SK-N-SH (cell line): ENCODE measurements around the gene DYRK3. TPM values are rescaled to one million over a fixed set of nuclear protein-coding genes. Genes with fewer than 3 reads are reported as not detected.

ENCODE experiments used
- CTCF ChIA-PET: fragments of 300-600, 350-600 bp; formaldehyde crosslinking; extraction: SDS; loops from one replicate; lab custom pipeline; 2021; lab: Yijun Ruan, JAX
- POLR2A ChIA-PET: fragments of 350-600 bp; sonication (Branson Sonifier 250); formaldehyde crosslinking; extraction: SDS; loops from one replicate; lab custom pipeline; 2020; ENCODE audit warnings: antibody characterized with exemption, inconsistent platforms; lab: Yijun Ruan, JAX
- DNase-seq: peaks from one replicate; pipeline ENCODE4 v3.0.0; 2012
- H2AFZ ChIP-seq: fragments of 200-600 bp; sonication (generic); 2 replicates; pipeline ENCODE4 v1.8.1; 2016; ENCODE audit warnings: antibody characterized with exemption, mild to moderate bottlenecking, low read depth
- H3F3A ChIP-seq: fragments of 200-600 bp; sonication (generic); replicated peaks from 2 replicates; pipeline ENCODE3; 2016; ENCODE audit warnings: antibody characterized with exemption, mild to moderate bottlenecking; ENCODE audit not compliant: insufficient read depth
- H3K27ac ChIP-seq, 2 experiments: fragments of 200-500 bp in 1 of 2; fragments of 200-600 bp in 1 of 2; sonication (Bioruptor generic) in 1 of 2; sonication (generic), shearing (Covaris generic) in 1 of 2; 2 replicates each; pipeline versions ENCODE4 v1.5.1 to v1.6.1; 2014 to 2016; ENCODE audit warnings: low read depth in 2 of 2, inconsistent platforms in 1 of 2, low read length in 1 of 2, mild to moderate bottlenecking in 1 of 2, mixed read lengths in 1 of 2
- H3K27me3 ChIP-seq: fragments of 200-600 bp; sonication (generic), shearing (Covaris generic); 2 replicates; pipeline ENCODE4 v1.6.1; 2016; ENCODE audit warnings: mixed run types; ENCODE audit not compliant: insufficient read depth
- H3K36me3 ChIP-seq, 2 experiments: fragments of 200-500 bp in 1 of 2; fragments of 200-600 bp in 1 of 2; sonication (Bioruptor generic) in 1 of 2; sonication (generic) in 1 of 2; replicated peaks in 1 of 2; 2 replicates each; pipeline versions ENCODE3 to v1.5.1; 2014 to 2016; ENCODE audit warnings: low read length in 1 of 2, mild to moderate bottlenecking in 1 of 2; ENCODE audit not compliant: insufficient read depth in 2 of 2, control insufficient read depth in 1 of 2
- H3K4me1 ChIP-seq, 2 experiments: fragments of 200-500 bp in 1 of 2; fragments of 200-600 bp in 1 of 2; sonication (Bioruptor generic) in 1 of 2; sonication (generic), shearing (Covaris generic) in 1 of 2; 2 replicates each; pipeline versions ENCODE4 v1.5.1 to v1.6.1; 2014 to 2016; ENCODE audit warnings: low read depth in 1 of 2, low read length in 1 of 2, mixed run types in 1 of 2; ENCODE audit not compliant: insufficient read depth in 2 of 2, control insufficient read depth in 1 of 2
- H3K4me2 ChIP-seq: fragments of 200-600 bp; sonication (generic), shearing (Covaris generic); 2 replicates; pipeline ENCODE4 v1.6.1; 2017; ENCODE audit warnings: mixed run types
- H3K4me3 ChIP-seq, 2 experiments: fragments of 200-500 bp in 1 of 2; fragments of 200-600 bp in 1 of 2; sonication (Bioruptor generic) in 1 of 2; sonication (generic), shearing (Covaris generic) in 1 of 2; 2 replicates each; pipeline versions ENCODE4 v1.5.1 to v1.8.1; 2014 to 2016; ENCODE audit warnings: low read depth in 2 of 2, inconsistent platforms in 1 of 2, low read length in 1 of 2, mild to moderate bottlenecking in 1 of 2, mixed read lengths in 1 of 2, moderate library complexity in 1 of 2
- H3K79me2 ChIP-seq: fragments of 200-600 bp; sonication (generic); 2 replicates; pipeline ENCODE4 v1.8.1; 2017; ENCODE audit warnings: mild to moderate bottlenecking; ENCODE audit not compliant: insufficient read depth
- H3K9ac ChIP-seq: fragments of 200-600 bp; sonication (generic); 2 replicates; pipeline ENCODE4 v1.6.1; 2017; ENCODE audit warnings: mixed run types
- H3K9me2 ChIP-seq: fragments of 200-600 bp; sonication (generic); 2 replicates; pipeline ENCODE4 v1.6.1; 2017; ENCODE audit warnings: mixed run types
- H3K9me3 ChIP-seq: fragments of 200-600 bp; sonication (generic); 2 replicates; pipeline ENCODE4 v1.6.1; 2017; ENCODE audit warnings: mixed run types, mild to moderate bottlenecking, moderate library complexity
- H4K20me1 ChIP-seq: fragments of 200-600 bp; sonication (generic); 2 replicates; pipeline ENCODE4 v1.6.1; 2017; ENCODE audit warnings: mild to moderate bottlenecking, mixed run types; ENCODE audit not compliant: insufficient read depth
- EP300 ChIP-seq, 2 experiments: IDR thresholded peaks; 2 replicates each; pipeline versions ENCODE4 v1.4.0 to v1.6.1; 2012; ENCODE audit warnings: borderline replicate concordance in 1 of 2, low read depth in 1 of 2, low read length in 1 of 2
- EZH2phosphoT487 ChIP-seq: fragments of 200-600 bp; sonication (generic); IDR thresholded peaks from 2 replicates; pipeline ENCODE4 v1.6.1; 2017; ENCODE audit warnings: low read depth, mixed run types, mild to moderate bottlenecking, antibody characterized with exemption, moderate library complexity, borderline replicate concordance
- FOSL2 ChIP-seq: IDR thresholded peaks from 2 replicates; pipeline ENCODE4 v1.4.0; 2012; ENCODE audit warnings: low read depth, mild to moderate bottlenecking, moderate library complexity, borderline replicate concordance
- FOXM1 ChIP-seq: IDR thresholded peaks from 2 replicates; pipeline ENCODE4 v1.4.0; 2012; ENCODE audit warnings: low read depth, mild to moderate bottlenecking
- GABPA ChIP-seq: IDR thresholded peaks from 2 replicates; pipeline ENCODE4 v1.4.0; 2012; ENCODE audit warnings: low read depth, mild to moderate bottlenecking
- MEF2A ChIP-seq: IDR thresholded peaks from 2 replicates; pipeline ENCODE4 v1.4.0; 2012; ENCODE audit warnings: low read depth, borderline replicate concordance
- NRF1 ChIP-seq: IDR thresholded peaks from 2 replicates; pipeline ENCODE4 v1.6.1; 2012; ENCODE audit warnings: low read depth, mild to moderate bottlenecking, low read length
- POLR2AphosphoS5 ChIP-seq: IDR thresholded peaks from 2 replicates; pipeline ENCODE4 v1.6.1; 2012; ENCODE audit warnings: low read depth, low read length
- RAD21 ChIP-seq: IDR thresholded peaks from 2 replicates; pipeline ENCODE4 v1.6.1; 2012; ENCODE audit warnings: mild to moderate bottlenecking, low read length
- RCOR1 ChIP-seq: fragments of 150-350 bp; IDR thresholded peaks from 2 replicates; pipeline ENCODE4 v1.6.1; 2017; ENCODE audit warnings: antibody characterized with exemption, low read length
- RFX5 ChIP-seq: IDR thresholded peaks from 2 replicates; pipeline ENCODE4 v1.6.1; 2012; ENCODE audit warnings: mild to moderate bottlenecking, improper control_type of control experiment, low read length
- TAF1 ChIP-seq: IDR thresholded peaks from 2 replicates; pipeline ENCODE4 v1.6.1; 2012; ENCODE audit warnings: low read depth, mild to moderate bottlenecking, low read length, moderate library complexity, borderline replicate concordance
- TCF12 ChIP-seq: IDR thresholded peaks from 2 replicates; pipeline ENCODE4 v1.4.0; 2012
- TEAD4 ChIP-seq: IDR thresholded peaks from 2 replicates; pipeline ENCODE4 v1.4.0; 2012; ENCODE audit warnings: mild to moderate bottlenecking, borderline replicate concordance; ENCODE audit not compliant: insufficient read depth
- YY1 ChIP-seq: IDR thresholded peaks from 2 replicates; pipeline ENCODE4 v1.4.0; 2012; ENCODE audit warnings: low read depth, mild to moderate bottlenecking
- WGBS: methylation state at CpG from one replicate; pipeline ENCODE4 v1.1.6; 2017; ENCODE audit warnings: low lambda C conversion rate; 5-methylcytosine and 5-hydroxymethylcytosine counted together
- polyA plus RNA-seq, 3 experiments: library from polyadenylated mRNA; depleted of rRNA; stranded (reverse); fragments of >200 nt; gene quantifications; 2 replicates each; pipeline ENCODE4 v1.2.3, GENCODE V29; 2012
- TF ChIP-seq, protein P1 (sequence below): IDR thresholded peaks from 2 replicates; pipeline ENCODE4 v1.4.0; 2012; ENCODE audit warnings: low read depth, borderline replicate concordance
- TF ChIP-seq, protein P2 (sequence below): IDR thresholded peaks from 2 replicates; pipeline ENCODE4 v1.4.0; 2012; ENCODE audit warnings: low read depth, borderline replicate concordance
- TF ChIP-seq, protein P3 (sequence below): fragments of 150-350 bp; IDR thresholded peaks from 2 replicates; pipeline ENCODE4 v1.6.1; 2016; ENCODE audit warnings: mild to moderate bottlenecking, low read depth, low read length
- TF ChIP-seq, protein P4 (sequence below): fragments of 150-350 bp; IDR thresholded peaks from 2 replicates; pipeline ENCODE4 v1.6.1; 2017; ENCODE audit warnings: antibody characterized with exemption, low read length, low read depth, borderline replicate concordance

The DYRK3 gene
- polyA plus RNA-seq, 1 of the 3 experiments (the other 2 are of a cell fraction) = 3.6 TPM

DNA sequence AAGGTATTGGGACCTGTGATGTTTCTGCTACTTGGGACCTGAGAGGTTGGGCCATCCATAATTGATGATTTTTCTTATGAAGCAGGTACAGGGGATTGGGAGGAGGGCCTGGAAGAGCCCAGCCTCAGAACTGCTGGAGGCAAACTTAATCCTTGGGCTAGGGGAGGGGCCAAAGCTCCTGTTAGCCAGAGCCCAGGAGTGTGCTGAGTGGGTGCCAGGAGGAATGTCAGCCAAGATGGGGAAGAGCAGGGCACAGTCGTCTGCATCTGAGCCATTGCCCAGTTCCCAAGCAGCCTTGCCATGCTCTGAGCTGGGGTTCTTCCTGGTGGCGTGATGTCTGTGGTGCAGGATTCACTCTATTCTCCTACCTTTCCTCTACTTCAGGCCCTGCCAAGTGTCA, 55.2 kb downstream of the DYRK3 start (continued):
- TF ChIP-seq TEAD4 = no peak
- no peak for TF ChIP-seq RAD21
- TF ChIP-seq FOXM1 = no peak

DNA sequence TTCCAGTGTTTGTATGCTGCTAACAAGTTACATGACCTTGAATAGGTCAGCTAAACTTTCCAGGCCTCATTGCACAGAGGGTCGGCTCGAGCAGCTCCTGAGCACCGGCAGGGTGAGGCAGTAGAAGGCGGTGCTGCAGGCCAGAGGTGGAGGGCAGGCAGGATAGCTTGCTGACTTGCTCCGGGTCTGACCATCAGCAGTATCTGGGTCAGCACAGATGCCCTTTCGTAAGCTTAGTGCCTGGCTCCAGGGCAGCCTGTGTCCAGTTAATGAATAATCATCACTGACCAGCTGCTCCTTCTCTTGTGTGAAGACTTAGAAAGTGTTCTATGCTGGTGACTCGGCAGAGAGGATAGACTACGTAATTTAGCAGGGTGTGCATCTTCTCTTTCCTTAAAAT, 56.3 kb downstream of the DYRK3 start:
- no peak for DNase-seq
- CTCF ChIA-PET = interaction anchor here (1.1 to 2.9 kb wide), 6 partner anchors 28 to 220 kb away, joined by 3 to 13 read pairs (median 5); no protein-coding TSS in a partner anchor
- Histone ChIP-seq H3K9me3 (no peaks in the 10 kb centered on the region), H3K36me3 (peaks cover 7 to 11% of the 10 kb centered on the region in 2 experiments), H3K4me2 (no peak overlapping the region), H3K4me1 (peaks cover 58 to 65% of the 10 kb centered on the region in 2 experiments), H3K9ac (no peak overlapping the region), H3K27me3 (no peaks in the 10 kb centered on the region), H2AFZ (no peak overlapping the region), H3K9me2 (no peaks in the 10 kb centered on the region), H3F3A (peaks cover 3% of the 10 kb centered on the region), H3K4me3 (no peak overlapping the region), H3K27ac (no peak overlapping the region), H3K79me2 (peaks cover 100% of the 10 kb centered on the region), H4K20me1 (peaks cover 99% of the 10 kb centered on the region)
- WGBS = 85% methylated on average over 8 of the region's 8 CpGs
- POLR2A ChIA-PET = no interaction called here
- TF ChIP-seq EP300 (IDR thresholded peaks at IDR 0.05; ENCODE audit: borderline replicate concordance in 1 of 2, low read depth in 1 of 2, low read length in 1 of 2) = no peak
- TF ChIP-seq RFX5 = no peak
- no peak for TF ChIP-seq GABPA
- TF ChIP-seq, protein P1, sequence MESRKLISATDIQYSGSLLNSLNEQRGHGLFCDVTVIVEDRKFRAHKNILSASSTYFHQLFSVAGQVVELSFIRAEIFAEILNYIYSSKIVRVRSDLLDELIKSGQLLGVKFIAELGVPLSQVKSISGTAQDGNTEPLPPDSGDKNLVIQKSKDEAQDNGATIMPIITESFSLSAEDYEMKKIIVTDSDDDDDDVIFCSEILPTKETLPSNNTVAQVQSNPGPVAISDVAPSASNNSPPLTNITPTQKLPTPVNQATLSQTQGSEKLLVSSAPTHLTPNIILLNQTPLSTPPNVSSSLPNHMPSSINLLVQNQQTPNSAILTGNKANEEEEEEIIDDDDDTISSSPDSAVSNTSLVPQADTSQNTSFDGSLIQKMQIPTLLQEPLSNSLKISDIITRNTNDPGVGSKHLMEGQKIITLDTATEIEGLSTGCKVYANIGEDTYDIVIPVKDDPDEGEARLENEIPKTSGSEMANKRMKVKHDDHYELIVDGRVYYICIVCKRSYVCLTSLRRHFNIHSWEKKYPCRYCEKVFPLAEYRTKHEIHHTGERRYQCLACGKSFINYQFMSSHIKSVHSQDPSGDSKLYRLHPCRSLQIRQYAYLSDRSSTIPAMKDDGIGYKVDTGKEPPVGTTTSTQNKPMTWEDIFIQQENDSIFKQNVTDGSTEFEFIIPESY = no peak
- TF ChIP-seq TAF1 = no peak
- TF ChIP-seq POLR2AphosphoS5 = no peak
- TF ChIP-seq EZH2phosphoT487 = no peak

DNA sequence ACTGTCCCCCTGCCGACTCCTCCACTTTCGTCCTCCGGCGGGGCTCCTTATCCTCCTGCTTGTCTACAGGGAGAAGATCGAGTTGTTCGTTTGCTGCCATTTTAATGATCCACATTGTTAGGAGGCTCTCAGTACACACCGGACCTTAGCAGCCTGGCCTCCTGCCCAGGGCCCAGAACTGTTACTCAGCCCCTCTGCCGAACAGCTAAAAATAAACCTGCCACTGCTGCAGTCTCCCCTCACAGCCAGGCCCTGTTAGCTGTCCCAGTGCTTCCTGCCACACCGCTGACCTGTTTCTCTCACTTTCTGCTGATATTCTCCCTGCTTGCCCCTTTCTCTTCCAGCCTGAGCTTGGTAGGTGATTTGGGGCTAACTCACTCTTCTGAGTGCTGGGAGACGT, 57.7 kb downstream of the DYRK3 start:
- Histone ChIP-seq H3K4me2 (peak overlapping the region; percentile 75), H2AFZ (no peak overlapping the region), H3K27me3 (no peaks in the 10 kb centered on the region), H3K9ac (no peak overlapping the region), H3K4me3 (no peak overlapping the region), H3K36me3 (peaks cover 7 to 11% of the 10 kb centered on the region in 2 experiments), H4K20me1 (peaks cover 99% of the 10 kb centered on the region), H3K4me1 (peaks cover 43 to 51% of the 10 kb centered on the region in 2 experiments), H3K79me2 (peaks cover 100% of the 10 kb centered on the region), H3F3A (no peaks in the 10 kb centered on the region), H3K27ac (peak overlapping the region; percentile 45 to 69), H3K9me2 (no peaks in the 10 kb centered on the region), H3K9me3 (no peaks in the 10 kb centered on the region)
- DNase-seq = no peak
- CTCF ChIA-PET = interaction anchor here (1.2 to 2.9 kb wide), 4 partner anchors 13 to 254 kb away, joined by 3 to 13 read pairs (median 4); partner anchors contain the start of gene PIGR
- 0 out of 2 replicates have a peak, but pooled peaks have one; percentile 15 for TF ChIP-seq TCF12
- TF ChIP-seq RCOR1 = no peak
- no peak for TF ChIP-seq FOSL2
- TF ChIP-seq, protein P2, sequence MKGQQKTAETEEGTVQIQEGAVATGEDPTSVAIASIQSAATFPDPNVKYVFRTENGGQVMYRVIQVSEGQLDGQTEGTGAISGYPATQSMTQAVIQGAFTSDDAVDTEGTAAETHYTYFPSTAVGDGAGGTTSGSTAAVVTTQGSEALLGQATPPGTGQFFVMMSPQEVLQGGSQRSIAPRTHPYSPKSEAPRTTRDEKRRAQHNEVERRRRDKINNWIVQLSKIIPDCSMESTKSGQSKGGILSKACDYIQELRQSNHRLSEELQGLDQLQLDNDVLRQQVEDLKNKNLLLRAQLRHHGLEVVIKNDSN = no peak
- TF ChIP-seq EZH2phosphoT487 = no peak
- TF ChIP-seq YY1 = no peak
- TF ChIP-seq TAF1 = no peak
- TF ChIP-seq RFX5 = no peak
- TF ChIP-seq NRF1 = no peak
- peak; percentile 89; the same call in 1 of the 2 replicates for TF ChIP-seq MEF2A
- TF ChIP-seq GABPA = no peak
- TF ChIP-seq RAD21 = no peak
- TF ChIP-seq, protein P3, sequence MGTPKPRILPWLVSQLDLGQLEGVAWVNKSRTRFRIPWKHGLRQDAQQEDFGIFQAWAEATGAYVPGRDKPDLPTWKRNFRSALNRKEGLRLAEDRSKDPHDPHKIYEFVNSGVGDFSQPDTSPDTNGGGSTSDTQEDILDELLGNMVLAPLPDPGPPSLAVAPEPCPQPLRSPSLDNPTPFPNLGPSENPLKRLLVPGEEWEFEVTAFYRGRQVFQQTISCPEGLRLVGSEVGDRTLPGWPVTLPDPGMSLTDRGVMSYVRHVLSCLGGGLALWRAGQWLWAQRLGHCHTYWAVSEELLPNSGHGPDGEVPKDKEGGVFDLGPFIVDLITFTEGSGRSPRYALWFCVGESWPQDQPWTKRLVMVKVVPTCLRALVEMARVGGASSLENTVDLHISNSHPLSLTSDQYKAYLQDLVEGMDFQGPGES = no peak
- TF ChIP-seq EP300 (IDR thresholded peaks at IDR 0.05; ENCODE audit: borderline replicate concordance in 1 of 2, low read depth in 1 of 2, low read length in 1 of 2) = no peak
- TF ChIP-seq, protein P4, sequence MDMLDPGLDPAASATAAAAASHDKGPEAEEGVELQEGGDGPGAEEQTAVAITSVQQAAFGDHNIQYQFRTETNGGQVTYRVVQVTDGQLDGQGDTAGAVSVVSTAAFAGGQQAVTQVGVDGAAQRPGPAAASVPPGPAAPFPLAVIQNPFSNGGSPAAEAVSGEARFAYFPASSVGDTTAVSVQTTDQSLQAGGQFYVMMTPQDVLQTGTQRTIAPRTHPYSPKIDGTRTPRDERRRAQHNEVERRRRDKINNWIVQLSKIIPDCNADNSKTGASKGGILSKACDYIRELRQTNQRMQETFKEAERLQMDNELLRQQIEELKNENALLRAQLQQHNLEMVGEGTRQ = no peak
- TF ChIP-seq TEAD4 = no peak
- WGBS = 72% methylated on average over 10 of the region's 10 CpGs
- POLR2A ChIA-PET = no interaction called here
